HG02571 (cell line): ENCODE results near the gene ASTN1.

Experiments used
- ATAC-seq: cut with Tn5 transposase; IDR thresholded peaks from one replicate; pipeline ENCODE4 v1.9.1; 2021; ENCODE audit warnings: mild to moderate bottlenecking, moderate library complexity; ENCODE audit not compliant: unreplicated experiment

ASTN1 gene

GRCh38 chr1:176884911-176885310 is 279.6 kb downstream of the ASTN1 start:
- ATAC-seq = no peak

GRCh38 chr1:176884286-176884685 is 280.2 kb downstream of the ASTN1 start:
- ATAC-seq = no peak

- ATAC-seq = no peak
Measured at GRCh38 chr1:176880955-176881595, 283.4 kb downstream of the ASTN1 start.

GRCh38 chr1:176879784-176880620 is 284.5 kb downstream of the ASTN1 start:
- ATAC-seq = no peak

GRCh38 chr1:176878750-176879536 is 285.6 kb downstream of the ASTN1 start:
- ATAC-seq = no peak

GRCh38 chr1:176877557-176877956 is 287.0 kb downstream of the ASTN1 start:
- no peak for ATAC-seq

- no peak for ATAC-seq
Measured at GRCh38 chr1:176876966-176877515, 287.5 kb downstream of the ASTN1 start.

- ATAC-seq = no peak
Measured at GRCh38 chr1:176869577-176869976, 294.9 kb downstream of the ASTN1 start.

GRCh38 chr1:176866011-176866714 is 298.3 kb downstream of the ASTN1 start:
- no peak for ATAC-seq

- ATAC-seq = no peak
Measured at GRCh38 chr1:176864211-176864610, 300.3 kb downstream of the ASTN1 start.

- ATAC-seq = no peak
Measured at GRCh38 chr1:176863613-176864012, 300.9 kb downstream of the ASTN1 start.

- no peak for ATAC-seq
Measured at GRCh38 chr1:176858433-176858916, 306.0 kb downstream of the ASTN1 start.

- no peak for ATAC-seq
Measured at GRCh38 chr1:176857632-176858031, 306.9 kb downstream of the ASTN1 start.

GRCh38 chr1:176854758-176855745 is 309.5 kb downstream of the ASTN1 start:
- ATAC-seq = no peak

GRCh38 chr1:176854121-176854520 is 310.4 kb downstream of the ASTN1 start:
- ATAC-seq = no peak

GRCh38 chr1:176853503-176853902 is 311.0 kb downstream of the ASTN1 start:
- ATAC-seq = no peak

GRCh38 chr1:176852124-176852523 is 312.4 kb downstream of the ASTN1 start:
- ATAC-seq = no peak

- ATAC-seq = no peak
Measured at GRCh38 chr1:176850871-176851270, 313.6 kb downstream of the ASTN1 start.

GRCh38 chr1:176849281-176849680 is 315.2 kb downstream of the ASTN1 start:
- no peak for ATAC-seq
